GM18526 (cell line): ENCODE measurements around the gene NXPE3.

Experiments used
- POLR2A ChIP-seq: IDR thresholded peaks from 3 replicates; pipeline ENCODE4 v1.6.1; 2011; ENCODE audit not compliant: insufficient read length; ENCODE audit errors: extremely low read depth

NXPE3 gene

GRCh38 chr3:101803173-101803782 lies 24.3 kb downstream of the NXPE3 start:
- TF ChIP-seq POLR2A, result no peak

- TF ChIP-seq POLR2A, result no peak
These were observed 24.9 kb downstream of the NXPE3 start for GRCh38 chr3:101803939-101804338.

GRCh38 chr3:101806491-101806890 lies 27.5 kb downstream of the NXPE3 start:
- no peak for TF ChIP-seq POLR2A

- no peak for TF ChIP-seq POLR2A
These were observed 28.9 kb downstream of the NXPE3 start for GRCh38 chr3:101807888-101808287.

- TF ChIP-seq POLR2A, result no peak
These were observed 30.4 kb downstream of the NXPE3 start for GRCh38 chr3:101809178-101810021.

GRCh38 chr3:101810022-101810418 lies 31.0 kb downstream of the NXPE3 start:
- TF ChIP-seq POLR2A, result no peak

GRCh38 chr3:101811875-101812274 lies 32.9 kb downstream of the NXPE3 start:
- TF ChIP-seq POLR2A, result no peak

- no peak for TF ChIP-seq POLR2A
These were observed 33.9 kb downstream of the NXPE3 start for GRCh38 chr3:101812895-101813294.

GRCh38 chr3:101813817-101814440 lies 34.9 kb downstream of the NXPE3 start:
- TF ChIP-seq POLR2A, result no peak

- TF ChIP-seq POLR2A, result no peak
These were observed 35.8 kb downstream of the NXPE3 start for GRCh38 chr3:101814835-101815234.

- TF ChIP-seq POLR2A, result no peak
These were observed 37.5 kb downstream of the NXPE3 start for GRCh38 chr3:101816215-101817149.

- no peak for TF ChIP-seq POLR2A
These were observed 39.0 kb downstream of the NXPE3 start for GRCh38 chr3:101817992-101818391.

GRCh38 chr3:101819649-101820206 lies 40.7 kb downstream of the NXPE3 start:
- TF ChIP-seq POLR2A, result no peak

- TF ChIP-seq POLR2A, result no peak
These were observed 42.5 kb downstream of the NXPE3 start for GRCh38 chr3:101821503-101821902.

- no peak for TF ChIP-seq POLR2A
These were observed 44.5 kb downstream of the NXPE3 start for GRCh38 chr3:101823525-101823924.
